Stimulated activated CD8-positive, alpha-beta memory T cell treated with anti-CD3 and anti-CD28 coated beads, Interleukin-12 subunit alpha, Interleukin-12 subunit beta, amount 100 ng/mL, for 4 hours (primary cell): ENCODE results near the gene CEPT1.

Experiments used
- DNase-seq: peaks from one replicate; pipeline ENCODE4 v3.0.0-alpha.2; 2020; ENCODE audit warnings: low read depth

The CEPT1 gene

GRCh38 chr1:111193712-111194480 is 53.9 kb downstream of the CEPT1 start:
- DNase-seq = no peak

GRCh38 chr1:111195002-111195684 is 55.1 kb downstream of the CEPT1 start:
- DNase-seq = no peak

GRCh38 chr1:111196213-111196612 is 56.2 kb downstream of the CEPT1 start:
- DNase-seq = no peak

GRCh38 chr1:111197598-111198284 is 57.7 kb downstream of the CEPT1 start:
- no peak for DNase-seq

- no peak for DNase-seq
Measured at GRCh38 chr1:111198836-111199235, 58.8 kb downstream of the CEPT1 start.

- DNase-seq = no peak
Measured at GRCh38 chr1:111199329-111199728, 59.3 kb downstream of the CEPT1 start.

- peak; percentile 46 for DNase-seq
Measured at GRCh38 chr1:111199881-111200801, 60.1 kb downstream of the CEPT1 start, which contains the start of gene DENND2D. Gene DENND2D (minus strand): TSS chr1:111200646. CDS start chr1:111200459, 187 bp downstream.

GRCh38 chr1:111200802-111201161 is 60.8 kb downstream of the CEPT1 start:
- no peak for DNase-seq

GRCh38 chr1:111201275-111202090 is 61.5 kb downstream of the CEPT1 start:
- DNase-seq = no peak

GRCh38 chr1:111202366-111202706 is 62.3 kb downstream of the CEPT1 start:
- no peak for DNase-seq

GRCh38 chr1:111202707-111203623 is 62.9 kb downstream of the CEPT1 start:
- no peak for DNase-seq

GRCh38 chr1:111203681-111204200 is 63.7 kb downstream of the CEPT1 start:
- peak; percentile 72 for DNase-seq

- peak; percentile 70 for DNase-seq
Measured at GRCh38 chr1:111204201-111204982, 64.4 kb downstream of the CEPT1 start.

GRCh38 chr1:111204983-111205713 is 65.1 kb downstream of the CEPT1 start:
- no peak for DNase-seq

GRCh38 chr1:111205714-111206050 is 65.7 kb downstream of the CEPT1 start:
- DNase-seq = no peak

GRCh38 chr1:111208921-111209320 is 68.9 kb downstream of the CEPT1 start:
- DNase-seq = no peak

- no peak for DNase-seq
Measured at GRCh38 chr1:111209622-111210021, 69.6 kb downstream of the CEPT1 start.

GRCh38 chr1:111211921-111212320 is 71.9 kb downstream of the CEPT1 start:
- DNase-seq = no peak
